ENCODE data around the gene EXOC5. TPM values are rescaled to one million over a fixed set of nuclear protein-coding genes. Genes with fewer than 3 reads are reported as not detected.

The EXOC5 gene
- total RNA-seq, 1 experiment from 2014 or later = 96.8 TPM

DNA sequence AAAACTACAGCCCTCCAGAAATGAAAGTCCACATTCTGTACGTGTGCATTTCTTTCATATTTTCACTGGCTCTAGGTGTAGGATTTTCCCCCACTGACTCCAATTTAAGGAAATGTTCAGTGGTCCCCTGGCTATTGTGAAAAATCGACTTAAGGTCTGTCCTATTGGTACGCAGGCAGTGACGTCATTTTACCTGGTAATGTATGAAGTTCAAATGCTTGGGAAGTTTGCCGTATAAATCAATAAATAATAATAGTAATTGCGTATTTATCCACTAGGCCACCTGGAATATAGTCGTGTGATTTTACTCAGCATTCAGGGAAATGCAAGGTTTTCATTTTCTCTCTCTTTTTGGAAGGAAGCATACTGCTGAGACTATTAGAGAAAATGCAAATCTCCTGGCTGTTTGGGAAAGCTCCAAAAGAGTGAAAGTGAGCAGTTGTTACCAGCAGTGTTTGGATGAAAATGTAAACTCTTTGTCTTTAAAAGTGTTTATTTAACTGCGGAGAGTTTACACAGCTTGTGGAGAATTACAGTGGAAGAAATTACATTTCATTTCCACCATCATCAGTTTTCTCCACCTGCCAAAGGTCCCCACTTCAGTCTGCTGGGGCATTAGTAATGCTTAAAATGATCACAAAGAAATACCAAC is 107.0 kb downstream of the EXOC5 start:
- Histone ChIP-seq H3K27me3 (no peaks in the 10 kb centered on the region), H3K9me3 (replicated peaks) (no peaks in the 10 kb centered on the region), H3K36me3 (no peaks in the 10 kb centered on the region), H3K4me3 (no peak overlapping the region), H3K4me1 (no peaks in the 10 kb centered on the region), H3K27ac (no peak overlapping the region)
- DNase-seq = no peak

DNA sequence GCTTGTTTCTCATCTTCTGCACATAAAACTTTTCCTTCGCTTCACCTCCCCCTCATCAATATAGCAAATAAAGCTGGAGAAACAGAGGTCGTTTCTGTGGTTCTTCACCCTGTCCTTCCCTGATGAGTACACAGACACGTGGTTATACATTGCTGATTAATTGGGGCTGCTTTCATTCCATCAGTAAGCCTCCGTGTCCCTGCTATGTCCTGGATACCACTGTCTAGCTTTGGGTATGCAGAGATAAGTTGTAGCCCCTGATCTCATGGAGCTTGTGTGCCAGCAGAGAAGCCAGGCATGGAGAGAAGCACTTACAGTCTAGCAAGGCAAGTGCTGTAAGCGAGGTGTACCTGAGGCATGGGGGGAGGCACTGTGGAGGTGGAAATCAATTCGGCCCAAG is 108.4 kb downstream of the EXOC5 start:
- no peaks in the 10 kb centered on the region for H3K9me3 ChIP-seq (replicated peaks)
- H3K4me1 ChIP-seq = no peaks in the 10 kb centered on the region
- no peak for DNase-seq
- no peaks in the 10 kb centered on the region for H3K36me3 ChIP-seq
- no peaks in the 10 kb centered on the region for H3K27me3 ChIP-seq
- H3K4me3 ChIP-seq = no peak overlapping the region
- no peak overlapping the region for H3K27ac ChIP-seq

- no peak for DNase-seq
- H3K9me3 ChIP-seq (replicated peaks) = no peaks in the 10 kb centered on the region
Observed at GRCh38 chr14:57153286-57153685, 115.4 kb downstream of the EXOC5 start.

More at GRCh38 chr14:57153286-57153685, 115.4 kb downstream of the EXOC5 start:
- H3K27me3 ChIP-seq = no peaks in the 10 kb centered on the region
- H3K36me3 ChIP-seq = no peaks in the 10 kb centered on the region
- no peak overlapping the region for H3K4me3 ChIP-seq
- H3K4me1 ChIP-seq = no peaks in the 10 kb centered on the region
- H3K27ac ChIP-seq = no peak overlapping the region

Other genes starting within 250 kb of the EXOC5 start
- gene AP5M1, start 66 bp upstream of the EXOC5 start, total RNA-seq (2014; rRNA removed; shearing (Covaris generic)) = 35.0 and 40.5 TPM in 2 replicates
- gene NAA30, start 121.7 kb upstream of the EXOC5 start, total RNA-seq (2014; rRNA removed; shearing (Covaris generic)) = 23.9 and 24.6 TPM in 2 replicates
- gene CCDC198, start 225.0 kb upstream of the EXOC5 start, total RNA-seq (2014; rRNA removed; shearing (Covaris generic)) = 0.22 and 0.25 TPM in 2 replicates